Activated gamma-delta T cell treated with Interleukin-2 at 50 U/mL for 16 hours (primary cell): ENCODE results near the gene C2CD2.

Experiments used
- DNase-seq: peaks from one replicate; pipeline ENCODE4 v3.0.0-alpha.2; 2020

C2CD2 gene

DNA sequence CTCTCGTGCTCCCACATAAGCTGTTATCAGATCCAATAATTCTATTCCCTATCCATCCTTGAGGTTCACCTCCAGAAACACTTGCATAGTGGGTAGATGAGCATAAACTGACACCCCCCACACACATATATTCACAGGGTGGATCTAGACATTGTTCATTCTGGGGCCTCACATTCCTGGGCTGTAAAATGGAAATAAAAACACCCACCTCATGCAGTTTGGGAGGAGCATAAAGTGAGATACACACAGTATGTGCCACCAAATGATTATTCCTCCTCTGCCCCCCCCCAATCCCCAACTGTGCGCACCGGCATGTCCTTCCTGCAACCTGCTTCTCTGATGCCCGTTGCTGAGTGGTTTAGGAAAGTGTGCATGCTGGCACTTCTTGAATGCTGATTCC is 92.6 kb downstream of the C2CD2 start:
- no peak for DNase-seq

DNA sequence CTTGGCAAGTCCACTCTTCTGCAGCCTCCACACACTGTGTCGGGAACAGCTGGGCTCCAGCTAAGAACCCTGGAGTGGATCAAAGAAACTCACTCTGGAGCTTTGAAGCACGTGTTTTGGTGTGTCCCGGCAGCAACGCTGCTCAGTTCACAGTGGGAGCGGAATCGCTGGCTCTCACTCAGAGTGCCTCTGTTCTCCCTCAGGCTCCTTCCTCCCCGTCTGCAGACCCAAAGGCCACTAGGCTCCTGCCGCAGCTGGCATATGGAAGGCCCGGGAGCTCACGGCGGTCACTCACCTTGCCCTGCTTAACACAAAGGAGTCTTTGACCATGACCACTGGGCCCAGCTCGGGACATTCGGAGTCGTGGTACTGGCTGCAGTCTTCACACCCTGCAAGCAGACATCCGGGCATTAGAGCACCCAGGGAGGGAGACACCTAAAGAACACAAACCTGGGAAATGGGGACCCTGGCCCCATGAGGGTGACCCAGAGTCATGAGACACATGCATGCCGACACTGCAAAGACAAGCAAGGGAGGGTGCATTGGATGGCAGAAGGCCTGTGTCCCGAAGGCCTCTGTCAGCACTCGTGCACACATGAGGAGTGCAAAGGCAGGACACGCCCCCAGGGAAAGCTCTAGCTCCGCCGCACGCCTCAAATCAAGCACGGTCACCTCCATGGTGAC is 94.4 kb downstream of the C2CD2 start:
- DNase-seq: no peak

DNA sequence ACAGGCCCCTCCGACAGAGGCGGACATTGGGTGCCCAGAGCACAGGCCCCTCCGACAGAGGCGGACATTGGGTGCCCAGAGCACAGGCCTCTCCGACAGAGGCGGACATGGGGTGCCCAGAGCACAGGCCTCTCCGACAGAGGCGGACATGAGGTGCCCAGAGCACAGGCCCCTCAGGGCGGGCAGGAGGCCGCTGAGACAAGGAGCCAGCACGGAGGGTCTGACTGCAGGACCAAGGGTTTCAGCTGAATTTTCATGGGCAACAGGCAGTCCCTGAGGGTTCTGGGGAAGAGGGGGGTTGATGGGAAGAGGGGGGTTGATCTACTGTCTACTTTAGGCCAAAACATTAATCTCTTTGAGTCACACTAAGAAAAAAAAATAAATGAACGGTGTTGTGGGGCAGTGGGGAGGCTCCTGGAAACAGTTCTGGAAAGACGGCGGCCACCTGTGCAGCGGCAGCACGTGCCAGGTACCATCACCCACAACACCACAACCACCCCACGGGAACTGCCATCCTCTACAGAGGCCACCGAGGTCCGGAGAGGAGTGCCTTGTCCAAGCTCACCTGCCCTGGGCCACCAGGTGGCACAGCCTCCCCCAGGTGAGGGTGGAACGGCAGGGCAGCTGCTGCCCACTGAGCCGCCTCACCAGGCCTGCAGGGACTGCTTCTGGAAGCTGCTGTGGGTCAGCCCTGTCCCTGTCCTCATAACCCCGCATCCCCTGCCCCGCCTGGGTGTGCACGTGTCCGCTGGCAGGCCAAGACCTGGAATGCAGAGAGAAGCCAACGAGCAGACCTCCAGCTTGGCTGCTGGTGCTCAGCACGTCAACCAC is 95.1 kb downstream of the C2CD2 start:
- DNase-seq: no peak

GRCh38 chr21:41857771-41858300 is 96.0 kb downstream of the C2CD2 start:
- DNase-seq: no peak

- no peak for DNase-seq
Observed at GRCh38 chr21:41856572-41856971, 97.2 kb downstream of the C2CD2 start.

DNA sequence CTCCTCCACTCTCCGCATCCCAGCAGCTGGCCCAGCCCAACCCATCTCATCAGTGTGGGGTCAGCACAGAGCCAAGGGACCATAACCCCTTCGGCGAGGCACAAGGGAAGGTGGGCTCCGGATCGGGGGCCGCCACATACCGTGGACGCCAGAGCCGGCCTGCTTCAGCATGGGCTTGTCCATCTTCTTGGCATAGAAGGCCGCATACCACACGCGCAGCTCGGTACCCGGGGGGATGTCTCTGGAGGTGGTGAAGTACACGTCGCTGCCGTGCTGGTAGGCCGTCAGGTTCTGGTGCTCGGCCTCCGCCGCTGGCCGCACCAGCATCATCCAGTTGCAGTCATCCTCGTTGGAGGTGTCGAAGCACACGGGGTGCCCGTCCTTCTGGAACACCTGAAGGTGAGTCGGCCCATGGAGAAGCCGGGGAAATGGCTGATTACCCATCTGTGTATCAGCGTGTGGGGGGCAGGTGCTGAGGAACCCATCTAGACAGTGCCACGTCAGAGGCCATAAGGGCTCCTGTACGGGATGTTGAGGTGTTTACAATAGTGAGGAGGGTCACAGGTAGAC is 99.3 kb downstream of the C2CD2 start:
- DNase-seq: no peak

DNA sequence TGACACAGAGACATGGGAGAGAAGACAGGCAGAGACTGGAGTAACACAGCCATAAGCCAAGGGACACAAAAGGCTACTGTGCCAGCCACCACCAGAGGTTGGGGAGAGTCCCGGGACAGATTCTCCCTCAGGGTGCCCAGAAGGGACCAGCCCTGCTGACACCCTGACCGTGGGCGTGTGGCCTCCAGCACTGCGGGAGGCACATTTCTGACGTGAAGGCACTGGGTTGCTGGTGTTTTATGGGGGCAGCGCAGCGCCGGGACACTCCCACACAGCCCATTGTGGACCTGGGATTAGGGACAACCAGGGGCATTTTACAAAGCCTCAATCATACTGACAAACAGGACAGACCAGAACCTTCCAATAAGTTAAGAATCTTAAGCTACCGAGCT is 100.9 kb downstream of the C2CD2 start:
- no peak for DNase-seq

DNA sequence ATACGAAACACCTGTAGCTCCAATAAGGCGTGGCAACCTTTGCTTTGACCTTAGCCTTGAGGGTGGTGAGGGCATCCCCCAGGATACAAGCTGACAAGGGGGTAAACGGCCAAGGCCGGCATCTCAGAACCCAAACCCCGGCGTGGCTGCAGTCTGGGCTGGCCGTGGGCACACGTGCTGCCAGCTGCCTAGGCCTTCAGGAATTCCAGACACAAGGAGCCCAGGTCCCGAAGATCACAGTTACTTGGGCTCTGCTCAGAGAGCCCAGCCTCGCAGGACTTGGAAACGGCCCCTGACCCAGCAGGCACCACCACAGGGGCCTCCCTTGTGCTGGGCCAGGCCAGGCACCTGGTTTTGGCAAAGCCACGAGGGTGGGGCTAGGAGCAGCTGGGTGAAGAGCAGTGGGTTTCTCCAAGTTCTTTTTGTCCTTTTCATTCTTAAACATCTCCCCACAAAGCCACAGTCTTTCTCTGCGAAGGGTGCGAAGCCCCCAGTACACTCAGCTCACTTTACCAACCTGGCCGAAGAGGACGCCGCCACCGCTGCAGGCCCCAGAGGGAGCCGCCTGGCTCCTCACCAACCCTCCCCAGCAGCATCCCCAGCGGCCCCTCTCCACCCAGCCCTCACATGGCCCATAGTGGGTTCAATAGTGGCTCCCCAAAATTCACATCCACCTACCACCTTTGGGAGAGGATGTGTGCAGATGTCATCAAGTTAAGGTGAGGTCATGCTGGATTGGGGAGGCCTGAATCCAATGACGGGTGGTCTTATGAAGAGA is 101.5 kb downstream of the C2CD2 start:
- DNase-seq: no peak

- DNase-seq: no peak
Observed at GRCh38 chr21:41851090-41851790, 102.6 kb downstream of the C2CD2 start.

- no peak for DNase-seq
Observed at GRCh38 chr21:41850085-41850484, 103.7 kb downstream of the C2CD2 start.

DNA sequence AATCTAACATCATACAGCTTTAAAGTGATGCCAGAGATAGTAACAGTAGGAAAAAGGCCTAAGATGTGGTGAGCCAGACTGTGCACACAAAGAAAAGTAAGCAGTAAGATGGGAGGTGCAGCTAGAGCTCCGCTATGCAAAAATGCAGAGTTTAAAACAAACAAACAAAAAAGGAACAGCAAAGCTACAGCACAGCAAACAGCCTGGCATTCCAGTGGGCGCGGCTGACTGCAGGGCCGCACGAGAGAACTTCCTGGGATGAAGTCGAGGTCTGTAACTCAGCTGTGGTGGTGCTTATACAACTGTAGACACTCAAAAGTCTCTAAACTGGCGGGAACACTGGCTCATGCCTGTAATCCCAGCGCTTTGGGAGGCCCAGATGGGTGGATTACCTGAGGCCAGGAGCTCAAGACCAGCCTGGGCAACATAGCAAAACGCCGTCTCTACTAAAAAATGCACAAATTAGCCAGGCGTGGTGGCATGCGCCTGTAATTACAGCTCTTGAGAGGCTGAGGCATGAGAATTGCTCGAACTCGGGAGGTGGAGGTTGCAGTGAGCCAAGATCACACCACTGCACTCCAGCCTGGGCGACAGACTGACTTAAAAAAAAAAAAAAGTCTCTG is 104.7 kb downstream of the C2CD2 start:
- DNase-seq: no peak

DNA sequence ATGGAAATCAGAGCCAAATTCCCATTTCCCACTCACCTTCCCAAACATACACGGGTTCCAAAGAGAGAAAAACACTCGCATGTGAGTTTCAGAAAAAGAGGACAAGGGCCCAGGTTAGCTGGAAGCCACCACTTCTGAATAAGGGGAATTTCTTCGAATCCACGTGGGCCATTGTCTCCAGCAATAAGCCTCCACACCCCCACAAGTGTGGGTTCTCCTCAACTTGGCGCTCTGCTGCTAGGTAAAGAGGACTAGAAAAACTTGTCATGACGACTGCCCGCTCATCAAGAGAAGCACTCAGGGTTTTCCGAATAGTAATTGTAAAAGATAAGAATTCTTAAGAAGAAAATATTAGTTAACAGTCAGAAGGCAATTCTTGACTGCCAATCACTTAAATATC is 105.3 kb downstream of the C2CD2 start:
- no peak for DNase-seq

DNA sequence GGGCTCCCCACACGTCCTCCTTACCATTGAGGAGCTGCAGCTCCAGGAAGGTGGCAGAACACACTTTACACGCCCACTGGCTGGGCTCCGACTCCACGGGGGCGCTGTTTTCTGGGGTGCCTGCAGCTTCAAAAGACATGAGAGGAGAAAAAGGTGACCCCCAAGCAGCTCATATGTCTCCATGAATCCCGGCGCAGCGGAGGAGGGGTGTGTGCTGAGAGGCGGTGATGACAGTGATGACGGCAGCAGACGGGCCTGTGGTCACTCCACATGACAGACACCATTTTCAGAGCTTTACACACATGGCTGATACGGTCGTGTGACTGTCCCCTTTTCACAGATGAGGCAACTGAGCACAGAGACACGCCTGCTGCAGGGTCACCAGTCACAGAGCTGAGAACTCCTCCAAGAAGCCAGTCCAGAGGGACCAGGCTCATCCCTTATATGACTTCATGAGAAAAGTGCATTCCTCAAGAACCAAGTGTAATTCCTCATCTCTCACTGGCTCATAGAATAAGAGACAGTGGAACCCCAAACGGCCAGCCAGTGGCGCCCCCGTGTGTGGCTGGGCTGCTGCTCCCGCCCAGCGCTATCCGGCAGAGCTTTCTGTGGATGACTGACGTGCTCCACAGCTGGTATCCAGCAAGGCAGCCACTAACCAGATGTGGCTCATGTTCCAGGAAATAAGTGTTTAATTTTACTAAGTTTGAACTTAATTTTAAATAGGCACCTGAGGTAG is 106.6 kb downstream of the C2CD2 start:
- DNase-seq: no peak

DNA sequence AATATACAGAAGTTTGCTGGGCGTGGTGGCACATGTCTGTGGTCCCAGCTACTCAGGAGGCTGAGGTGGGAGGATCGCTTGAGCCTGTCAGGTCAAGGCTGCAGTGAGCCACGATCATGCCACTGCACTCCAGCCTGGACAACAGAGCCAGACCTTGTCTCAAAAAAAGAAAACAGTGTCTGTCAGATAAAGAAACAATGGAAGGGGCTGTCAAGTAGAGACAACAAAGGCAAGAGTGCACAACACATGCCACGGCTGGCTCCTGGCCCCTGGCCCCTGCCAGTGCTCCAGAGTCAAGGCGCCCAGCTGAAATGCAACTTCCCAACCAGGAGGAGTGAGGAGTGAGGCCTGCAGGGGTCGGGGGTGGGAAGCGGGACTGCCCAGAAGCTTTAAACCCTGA is 107.3 kb downstream of the C2CD2 start:
- no peak for DNase-seq

DNA sequence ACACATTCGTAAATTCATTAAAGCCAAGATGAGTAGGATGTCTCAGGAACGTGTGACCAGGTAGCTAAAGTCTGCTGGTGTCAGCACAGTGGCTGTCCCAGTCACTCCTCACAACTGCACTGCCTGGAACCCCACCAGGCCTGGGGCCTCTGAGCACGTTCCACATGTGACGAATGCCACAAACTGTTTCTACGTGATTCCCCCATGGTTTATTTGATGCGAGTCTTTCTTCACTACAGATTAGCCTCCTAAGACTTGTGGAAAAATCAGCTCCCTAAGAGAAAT is 107.8 kb downstream of the C2CD2 start:
- no peak for DNase-seq

- no peak for DNase-seq
Observed at GRCh38 chr21:41845310-41846032, 108.3 kb downstream of the C2CD2 start.

- no peak for DNase-seq
Observed at GRCh38 chr21:41843584-41843983, 110.2 kb downstream of the C2CD2 start.

DNA sequence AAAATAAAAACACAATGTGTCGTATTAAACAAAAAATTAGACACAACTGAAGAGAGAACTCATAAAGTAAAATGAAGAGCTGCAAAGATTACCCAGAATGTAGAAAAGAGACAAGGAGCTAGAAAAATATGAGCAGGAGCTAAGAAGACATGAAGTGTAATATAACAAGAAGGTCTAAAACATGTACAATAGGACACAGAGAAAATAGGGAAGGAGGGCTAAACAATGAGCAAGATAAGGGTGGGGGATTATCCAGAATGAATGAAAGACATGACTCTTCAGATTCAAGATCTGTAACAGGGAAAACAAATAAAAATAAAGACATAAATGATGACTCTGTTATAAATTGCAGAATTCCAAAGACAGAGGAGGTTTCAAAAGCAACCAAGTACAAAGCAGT is 112.9 kb downstream of the C2CD2 start:
- no peak for DNase-seq

DNA sequence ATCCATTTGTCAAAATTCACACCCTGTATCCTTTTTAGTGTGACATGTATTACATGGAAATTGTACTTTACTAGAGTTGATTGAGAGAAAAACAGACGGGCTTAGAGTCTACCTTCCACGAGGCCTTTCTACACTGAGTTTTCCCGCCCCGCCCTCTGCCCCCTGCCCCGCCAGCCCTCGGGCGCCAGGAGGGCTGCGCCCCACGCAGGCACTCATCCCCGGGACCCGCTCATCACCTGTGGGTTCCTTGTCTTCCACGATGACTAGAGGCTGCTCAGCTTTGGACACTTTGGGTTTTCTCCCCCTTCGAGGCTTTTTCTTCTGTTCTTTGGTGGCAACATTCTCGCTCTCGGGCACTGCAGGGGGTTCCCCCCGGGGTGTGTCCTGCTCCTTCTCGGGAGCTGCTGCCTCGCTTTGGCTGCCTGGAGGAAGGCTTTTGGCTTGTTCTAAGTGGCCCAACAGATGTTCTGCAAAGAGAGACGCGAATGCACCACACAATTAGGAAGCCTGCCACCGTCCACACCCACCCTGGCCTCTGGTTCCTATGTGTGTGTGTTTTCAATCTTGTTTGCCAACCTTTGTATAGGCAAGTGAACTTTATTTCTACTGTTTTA is 114.3 kb downstream of the C2CD2 start:
- DNase-seq: no peak

GRCh38 chr21:41837756-41838297 is 116.0 kb downstream of the C2CD2 start:
- DNase-seq: no peak
